GM12878 (cell line): ENCODE data around the gene MAML2.

Experiments
- CHD2 ChIP-seq: IDR thresholded peaks from 2 replicates; pipeline ENCODE4 v1.6.1; 2011; ENCODE audit warnings: low read depth, low read length, improper control_type of control experiment, borderline replicate concordance
- CTCF ChIP-seq, 3 experiments: IDR thresholded peaks in 2 of 3; conservative IDR thresholded peaks in 1 of 3; 2 replicates each; pipeline ENCODE4 v1.5.1; 2011; ENCODE audit warnings: low read depth in 3 of 3, low read length in 3 of 3, mild to moderate bottlenecking in 3 of 3, control low read depth in 2 of 3, moderate library complexity in 2 of 3, inconsistent platforms in 1 of 3, mixed read lengths in 1 of 3; ENCODE audit not compliant: control insufficient read depth in 2 of 3, insufficient read depth in 1 of 3; ENCODE audit errors: extremely low read depth in 1 of 3
- EP300 ChIP-seq, 2 experiments: fragments of 150-350 bp in 1 of 2; IDR thresholded peaks; 2 replicates each; pipeline ENCODE4 v1.6.1; 2011 to 2012; ENCODE audit warnings: low read depth in 2 of 2, low read length in 2 of 2, borderline replicate concordance in 1 of 2, improper control_type of control experiment in 1 of 2, inconsistent platforms in 1 of 2; ENCODE audit not compliant: control insufficient read depth in 1 of 2
- PML ChIP-seq: IDR thresholded peaks from 2 replicates; pipeline ENCODE4 v1.6.1; 2012; ENCODE audit warnings: low read length, inconsistent platforms
- POLR2A ChIP-seq: IDR thresholded peaks from 2 replicates; pipeline ENCODE4 v1.6.1; 2011; ENCODE audit warnings: low read depth, mild to moderate bottlenecking, low read length
- POLR2AphosphoS5 ChIP-seq: IDR thresholded peaks from 2 replicates; pipeline ENCODE4 v1.6.1; 2011; ENCODE audit warnings: mild to moderate bottlenecking, low read length, inconsistent platforms
- TF ChIP-seq, protein P1 (sequence below): fragments of 450-650 bp; formaldehyde crosslinking; IDR thresholded peaks from 2 replicates; pipeline ENCODE4 v1.5.0; 2022; ENCODE audit warnings: mild to moderate bottlenecking, missing genetic modification characterization

- no peak for TF ChIP-seq CTCF (IDR thresholded peaks at IDR 0.05 in 2 of 3, conservative IDR thresholded peaks at IDR 0.05 in 1 of 3; ENCODE audit: control insufficient read depth in 2 of 3, extremely low read depth in 1 of 3, insufficient read depth in 1 of 3, low read depth in 3 of 3, low read length in 3 of 3)
- TF ChIP-seq POLR2AphosphoS5: no peak
- TF ChIP-seq EP300 (IDR thresholded peaks at IDR 0.05; ENCODE audit: borderline replicate concordance in 1 of 2, control insufficient read depth in 1 of 2, low read depth in 2 of 2, low read length in 2 of 2): no peak
- TF ChIP-seq CHD2: no peak
- TF ChIP-seq, protein P1, sequence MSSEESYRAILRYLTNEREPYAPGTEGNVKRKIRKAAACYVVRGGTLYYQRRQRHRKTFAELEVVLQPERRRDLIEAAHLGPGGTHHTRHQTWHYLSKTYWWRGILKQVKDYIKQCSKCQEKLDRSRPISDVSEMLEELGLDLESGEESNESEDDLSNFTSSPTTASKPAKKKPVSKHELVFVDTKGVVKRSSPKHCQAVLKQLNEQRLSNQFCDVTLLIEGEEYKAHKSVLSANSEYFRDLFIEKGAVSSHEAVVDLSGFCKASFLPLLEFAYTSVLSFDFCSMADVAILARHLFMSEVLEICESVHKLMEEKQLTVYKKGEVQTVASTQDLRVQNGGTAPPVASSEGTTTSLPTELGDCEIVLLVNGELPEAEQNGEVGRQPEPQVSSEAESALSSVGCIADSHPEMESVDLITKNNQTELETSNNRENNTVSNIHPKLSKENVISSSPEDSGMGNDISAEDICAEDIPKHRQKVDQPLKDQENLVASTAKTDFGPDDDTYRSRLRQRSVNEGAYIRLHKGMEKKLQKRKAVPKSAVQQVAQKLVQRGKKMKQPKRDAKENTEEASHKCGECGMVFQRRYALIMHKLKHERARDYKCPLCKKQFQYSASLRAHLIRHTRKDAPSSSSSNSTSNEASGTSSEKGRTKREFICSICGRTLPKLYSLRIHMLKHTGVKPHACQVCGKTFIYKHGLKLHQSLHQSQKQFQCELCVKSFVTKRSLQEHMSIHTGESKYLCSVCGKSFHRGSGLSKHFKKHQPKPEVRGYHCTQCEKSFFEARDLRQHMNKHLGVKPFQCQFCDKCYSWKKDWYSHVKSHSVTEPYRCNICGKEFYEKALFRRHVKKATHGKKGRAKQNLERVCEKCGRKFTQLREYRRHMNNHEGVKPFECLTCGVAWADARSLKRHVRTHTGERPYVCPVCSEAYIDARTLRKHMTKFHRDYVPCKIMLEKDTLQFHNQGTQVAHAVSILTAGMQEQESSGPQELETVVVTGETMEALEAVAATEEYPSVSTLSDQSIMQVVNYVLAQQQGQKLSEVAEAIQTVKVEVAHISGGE (CRISPR knock-in tag): no peak
- no peak for TF ChIP-seq POLR2A
- no peak for TF ChIP-seq PML
Observed at GRCh38 chr11:96013461-96014213, 329.4 kb downstream of the MAML2 start.
